Mucosa of descending colon (tissue), 3 donors: ENCODE data around the gene TMEM266. TPM values are rescaled to one million over a fixed set of nuclear protein-coding genes. Genes with fewer than 3 reads are reported as not detected.

Experiments
- ATAC-seq: fragments of 200-7000 bp; cut with Tn5 transposase; one replicate; pipeline ENCODE4 v1.9.1; 2020; ENCODE audit warnings: mild to moderate bottlenecking, moderate library complexity
- DNase-seq, 3 donors: peaks; one replicate each; pipeline ENCODE4 v3.0.0-alpha.2; 2020
- H3K36me3 ChIP-seq: fragments of 200-600 bp; one replicate; pipeline ENCODE4 v1.8.0; 2021; ENCODE audit warnings: low read depth, mild to moderate bottlenecking
- H3K4me1 ChIP-seq: fragments of 200-600 bp; one replicate; pipeline ENCODE4 v1.8.0; 2021; ENCODE audit warnings: low read depth, mild to moderate bottlenecking
- H3K4me3 ChIP-seq: fragments of 200-600 bp; one replicate; pipeline ENCODE4 v1.8.0; 2021; ENCODE audit warnings: mild to moderate bottlenecking
- H3K9me3 ChIP-seq: fragments of 200-600 bp; one replicate; pipeline ENCODE4 v1.8.0; 2021; ENCODE audit warnings: mild to moderate bottlenecking
- intact Hi-C, 2 donors: fragments of 100-400 bp; cut with DNase I in 1 of 2; cut with micrococcal nuclease in 1 of 2; formaldehyde crosslinking; loops; one replicate each; pipeline versions ENCODE4 v1.11.0 to v1.11.1; 2022; cut with DNase I, micrococcal nuclease
- total RNA-seq, 3 donors: library from RNA; stranded (reverse); fragmentation: NEBNext Ultra II Directional in 2 of 3; extraction: Animal tissue kit (Norgen Biotek cat#: 25700) in 2 of 3; gene quantifications; one replicate each; pipeline versions ENCODE4 v1.2.1 to v1.2.4, GENCODE V29; 2021 to 2023
- TF ChIP-seq, protein P1 (sequence below): fragments of 200-600 bp; IDR thresholded peaks from one replicate; pipeline ENCODE4 v1.8.0; 2022; ENCODE audit warnings: antibody characterized with exemption, mild to moderate bottlenecking
- donor health status: DM: no; HTN: no; CAD: no; lungs with moderate emphysema.
- donor health status: DM: no; HTN: no; CAD: no.
- donor health status: DM: no; HTN: yes; CAD: no.

TMEM266 gene
- total RNA-seq, 3 donors from 2014 or later, result 0.12 to 0.16 (median 0.14) TPM

- H3K4me1 ChIP-seq, result no peaks in the 10 kb centered on the region
- ATAC-seq (no peak), DNase-seq (no peak)
- H3K36me3 ChIP-seq, result no peaks in the 10 kb centered on the region
- intact Hi-C loops, result no loop called here
- H3K9me3 ChIP-seq, result no peaks in the 10 kb centered on the region
- TF ChIP-seq, protein P1, sequence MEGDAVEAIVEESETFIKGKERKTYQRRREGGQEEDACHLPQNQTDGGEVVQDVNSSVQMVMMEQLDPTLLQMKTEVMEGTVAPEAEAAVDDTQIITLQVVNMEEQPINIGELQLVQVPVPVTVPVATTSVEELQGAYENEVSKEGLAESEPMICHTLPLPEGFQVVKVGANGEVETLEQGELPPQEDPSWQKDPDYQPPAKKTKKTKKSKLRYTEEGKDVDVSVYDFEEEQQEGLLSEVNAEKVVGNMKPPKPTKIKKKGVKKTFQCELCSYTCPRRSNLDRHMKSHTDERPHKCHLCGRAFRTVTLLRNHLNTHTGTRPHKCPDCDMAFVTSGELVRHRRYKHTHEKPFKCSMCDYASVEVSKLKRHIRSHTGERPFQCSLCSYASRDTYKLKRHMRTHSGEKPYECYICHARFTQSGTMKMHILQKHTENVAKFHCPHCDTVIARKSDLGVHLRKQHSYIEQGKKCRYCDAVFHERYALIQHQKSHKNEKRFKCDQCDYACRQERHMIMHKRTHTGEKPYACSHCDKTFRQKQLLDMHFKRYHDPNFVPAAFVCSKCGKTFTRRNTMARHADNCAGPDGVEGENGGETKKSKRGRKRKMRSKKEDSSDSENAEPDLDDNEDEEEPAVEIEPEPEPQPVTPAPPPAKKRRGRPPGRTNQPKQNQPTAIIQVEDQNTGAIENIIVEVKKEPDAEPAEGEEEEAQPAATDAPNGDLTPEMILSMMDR, result no peak
- H3K4me3 ChIP-seq, result no peak overlapping the region
Measured at GRCh38 chr15:76178296-76179000, 118.7 kb downstream of the TMEM266 start.

- ATAC-seq (no peak), DNase-seq (no peak)
- Histone ChIP-seq H3K4me1 (no peaks in the 10 kb centered on the region), H3K36me3 (no peaks in the 10 kb centered on the region), H3K9me3 (no peaks in the 10 kb centered on the region), H3K4me3 (no peak overlapping the region)
- TF ChIP-seq, protein P1, result no peak
- intact Hi-C loops, result no loop called here
Measured at GRCh38 chr15:76179023-76179422, 119.2 kb downstream of the TMEM266 start.

- DNase-seq, result no peak
- Histone ChIP-seq H3K4me3 (no peak overlapping the region), H3K36me3 (no peaks in the 10 kb centered on the region), H3K9me3 (no peaks in the 10 kb centered on the region), H3K4me1 (no peaks in the 10 kb centered on the region)
- no peak for ATAC-seq
- intact Hi-C loops, result loop anchor here in 1 of 2 donors (10.0 kb wide), 1 partner anchor 154 kb away; the partner anchor contains the start of gene ISL2
- TF ChIP-seq, protein P1, result no peak
Measured at GRCh38 chr15:76180321-76180720, 120.5 kb downstream of the TMEM266 start.

DNA sequence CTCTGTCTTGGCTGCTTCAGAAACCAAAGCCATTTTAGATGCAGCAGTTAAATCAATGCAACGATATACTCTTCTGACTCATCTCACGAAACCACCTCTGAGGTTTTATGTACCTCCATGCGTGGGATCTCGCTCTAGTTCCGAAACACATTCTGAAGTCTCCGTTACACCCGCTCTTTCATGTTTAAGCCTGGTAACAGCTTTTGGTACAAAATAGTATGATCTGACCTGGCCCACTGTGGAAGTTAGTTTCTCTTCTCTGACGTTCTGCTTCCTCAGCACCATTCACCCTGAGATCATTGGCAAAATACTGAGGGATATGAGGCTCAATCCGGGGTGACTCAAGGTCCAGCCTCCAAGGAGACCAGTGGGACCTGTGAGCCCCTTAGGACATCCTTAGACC lies 121.9 kb downstream of the TMEM266 start:
- H3K9me3 ChIP-seq, result no peaks in the 10 kb centered on the region
- intact Hi-C loops, result loop anchor here in 1 of 2 donors (10.0 kb wide), 1 partner anchor 153 kb away; the partner anchor contains the start of gene ISL2
- H3K4me3 ChIP-seq, result no peak overlapping the region
- TF ChIP-seq, protein P1, result no peak
- no peaks in the 10 kb centered on the region for H3K36me3 ChIP-seq
- ATAC-seq (no peak), DNase-seq (no peak)
- no peaks in the 10 kb centered on the region for H3K4me1 ChIP-seq

DNA sequence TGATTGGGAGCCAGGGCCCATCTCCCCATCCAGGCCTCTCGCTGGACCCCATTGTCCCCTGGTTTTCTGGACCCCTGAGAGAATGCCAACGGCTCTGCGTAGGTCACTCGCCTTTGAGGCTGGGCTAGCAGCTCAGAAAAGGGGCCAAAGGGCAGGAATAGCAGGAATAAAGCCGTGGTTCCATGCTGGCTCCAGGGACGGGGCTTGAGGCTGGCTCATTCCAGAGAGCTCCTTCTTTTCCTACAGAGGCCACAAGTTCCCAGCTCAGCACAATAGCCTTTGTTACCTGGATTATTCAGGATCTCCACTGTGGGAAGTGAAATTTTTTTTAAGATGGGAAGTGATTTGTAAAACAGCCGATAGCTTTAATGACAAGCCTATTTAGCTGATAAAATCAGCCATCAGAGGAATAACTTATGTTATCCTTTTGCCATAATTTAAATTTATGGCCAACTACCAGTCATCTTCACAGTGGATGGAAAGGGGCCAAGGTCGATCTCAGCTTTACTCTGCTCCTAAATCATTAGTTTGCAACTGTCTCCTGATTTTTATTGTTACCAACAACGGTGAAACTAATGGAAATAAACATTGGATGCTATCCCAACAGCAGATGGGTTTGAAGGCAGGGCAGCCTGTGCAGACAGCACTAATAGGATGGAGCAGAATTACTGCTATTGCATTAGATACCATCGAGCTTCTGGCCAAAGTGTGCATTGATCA lies 124.3 kb downstream of the TMEM266 start:
- Histone ChIP-seq H3K9me3 (no peaks in the 10 kb centered on the region), H3K4me3 (no peak overlapping the region), H3K4me1 (no peaks in the 10 kb centered on the region), H3K36me3 (no peaks in the 10 kb centered on the region)
- intact Hi-C loops, result loop anchor here in 1 of 2 donors (10.0 kb wide), 1 partner anchor 151 kb away; the partner anchor contains the start of gene ISL2
- ATAC-seq, result no peak
- no peak for DNase-seq
- TF ChIP-seq, protein P1, result no peak
